K562 (cell line): Measurements from ENCODE around the gene DYDC1.

Source experiments
- CTCF ChIP-seq, 3 experiments: IDR thresholded peaks in 2 of 3; conservative IDR thresholded peaks in 1 of 3; 2 replicates each; pipeline ENCODE4 v1.5.1; 2011 to 2012; ENCODE audit warnings: low read length in 3 of 3, mild to moderate bottlenecking in 3 of 3, control low read depth in 2 of 3, improper control_type of control experiment in 1 of 3, inconsistent platforms in 1 of 3, low read depth in 1 of 3, mixed read lengths in 1 of 3, moderate library complexity in 1 of 3; ENCODE audit not compliant: insufficient read depth in 2 of 3
- KLF13 ChIP-seq: fragments of 450-650 bp; IDR thresholded peaks from 2 replicates; pipeline ENCODE4 v1.6.1; 2016; ENCODE audit warnings: missing genetic modification characterization, low read depth, mild to moderate bottlenecking, missing compliant biosample characterization, moderate library complexity, borderline replicate concordance
- ZBTB1 ChIP-seq: sonication (generic); formaldehyde crosslinking; IDR thresholded peaks from 2 replicates; pipeline ENCODE4 v1.8.1; 2023; ENCODE audit warnings: missing genetic modification reagents, low read depth, mild to moderate bottlenecking, borderline replicate concordance

- TF ChIP-seq KLF13 (no peak), CTCF (IDR thresholded peaks at IDR 0.05 in 2 of 3, conservative IDR thresholded peaks at IDR 0.05 in 1 of 3; ENCODE audit: insufficient read depth in 2 of 3, low read depth in 1 of 3, low read length in 3 of 3) (no peak), ZBTB1 (CRISPR knock-in tag) (no peak)
Observed at GRCh38 chr10:80288849-80289248, 67.7 kb downstream of the DYDC1 start.
